Stimulated activated CD4-positive, alpha-beta T cell treated with anti-CD3 and anti-CD28 coated beads, Interleukin-4, amount 100 ng/mL, for 4 hours (primary cell): ENCODE data around the gene ZSWIM1.

ENCODE experiments used
- DNase-seq, 2 experiments: peaks; one replicate each; pipeline ENCODE4 v3.0.0-alpha.2; 2020

Gene ZSWIM1

GRCh38 chr20:45880988-45881788 lies at the start of gene ZSWIM1:
Gene ZSWIM1 (plus strand): TSS chr20:45881227. CDS start chr20:45882593, 1,366 bp downstream.
- peak; percentile 98 for DNase-seq

- DNase-seq = no peak
These were observed 48.4 kb upstream of the ZSWIM1 start for GRCh38 chr20:45832619-45833018.

- DNase-seq = peak in 1 of 2 experiments; percentile 18
These were observed 47.8 kb upstream of the ZSWIM1 start, which contains the start of gene SNX21 for GRCh38 chr20:45833030-45833882. Gene SNX21 (plus strand): TSS chr20:45833799. CDS start chr20:45833920, 121 bp downstream.

- DNase-seq = peak; percentile 42 to 49
These were observed 46.9 kb upstream of the ZSWIM1 start for GRCh38 chr20:45833883-45834796.

GRCh38 chr20:45834797-45835161 lies 46.2 kb upstream of the ZSWIM1 start:
- DNase-seq = no peak

GRCh38 chr20:45835329-45835765 lies 45.7 kb upstream of the ZSWIM1 start:
- no peak for DNase-seq

- no peak for DNase-seq
These were observed 45.2 kb upstream of the ZSWIM1 start for GRCh38 chr20:45835825-45836224.

GRCh38 chr20:45836841-45837240 lies 44.2 kb upstream of the ZSWIM1 start:
- DNase-seq = no peak

GRCh38 chr20:45840700-45841198 lies 40.3 kb upstream of the ZSWIM1 start:
- DNase-seq = no peak

GRCh38 chr20:45841407-45842129 lies 39.5 kb upstream of the ZSWIM1 start:
- no peak for DNase-seq

GRCh38 chr20:45842169-45842812 lies 38.7 kb upstream of the ZSWIM1 start:
- no peak for DNase-seq

GRCh38 chr20:45843506-45843905 lies 37.5 kb upstream of the ZSWIM1 start:
- no peak for DNase-seq

- DNase-seq = no peak
These were observed 35.6 kb upstream of the ZSWIM1 start for GRCh38 chr20:45845452-45845851.

GRCh38 chr20:45848421-45848820 lies 32.6 kb upstream of the ZSWIM1 start:
- no peak for DNase-seq

- DNase-seq = no peak
These were observed 32.0 kb upstream of the ZSWIM1 start for GRCh38 chr20:45848969-45849582.

GRCh38 chr20:45850238-45850637 lies 30.8 kb upstream of the ZSWIM1 start:
- DNase-seq = no peak

GRCh38 chr20:45850926-45851325 lies 30.1 kb upstream of the ZSWIM1 start:
- DNase-seq = no peak

GRCh38 chr20:45851501-45851900 lies 29.5 kb upstream of the ZSWIM1 start:
- DNase-seq = no peak

- no peak for DNase-seq
These were observed 28.7 kb upstream of the ZSWIM1 start for GRCh38 chr20:45852326-45852725.

GRCh38 chr20:45853484-45853883 lies 27.5 kb upstream of the ZSWIM1 start:
- no peak for DNase-seq
